GM18519 (cell line): ENCODE results near the gene CUL7.
"Not testable (repeated sequence)": the region's sequence is repeated elsewhere in the genome, so short reads cannot be mapped to it uniquely, and the experiment has no call there.

Source experiments
- ATAC-seq: cut with Tn5 transposase; IDR thresholded peaks from one replicate; pipeline ENCODE4 v1.9.1; 2021; ENCODE audit warnings: mild to moderate bottlenecking, moderate library complexity; ENCODE audit not compliant: unreplicated experiment, low FRiP score

Gene CUL7

DNA sequence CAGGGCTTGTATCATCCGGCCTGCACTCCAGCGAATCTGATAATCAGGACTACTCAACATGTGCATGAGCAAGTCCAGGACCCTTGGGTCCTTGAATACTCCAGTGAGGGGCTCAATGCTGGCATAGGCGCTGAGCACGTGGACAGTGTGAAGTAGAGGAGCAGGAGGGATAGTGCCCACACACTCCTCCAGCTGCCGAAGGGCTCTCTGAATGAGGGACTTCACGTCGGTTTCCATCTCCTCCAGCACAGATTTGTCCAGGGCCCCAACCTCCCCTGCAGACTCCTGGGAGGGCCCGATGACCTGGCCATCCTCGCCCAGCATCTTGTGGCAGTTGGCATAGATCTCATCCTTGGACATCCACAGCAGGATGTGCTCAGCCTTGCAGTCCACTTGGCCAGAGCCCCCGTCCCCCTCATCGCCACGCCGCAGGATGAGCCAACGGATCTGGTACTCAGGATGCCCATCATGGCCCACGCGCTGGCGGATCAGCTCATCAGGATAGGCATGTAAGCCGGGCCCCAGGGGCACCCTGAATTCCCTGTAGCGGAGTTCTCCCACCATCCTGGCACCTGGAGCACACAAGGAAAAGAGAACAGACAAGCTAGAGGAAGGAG, 1.3 kb downstream of the CUL7 start:
- ATAC-seq: no peak

- ATAC-seq: no peak
Measured at GRCh38 chr6:43050981-43051380, 2.7 kb downstream of the CUL7 start.

DNA sequence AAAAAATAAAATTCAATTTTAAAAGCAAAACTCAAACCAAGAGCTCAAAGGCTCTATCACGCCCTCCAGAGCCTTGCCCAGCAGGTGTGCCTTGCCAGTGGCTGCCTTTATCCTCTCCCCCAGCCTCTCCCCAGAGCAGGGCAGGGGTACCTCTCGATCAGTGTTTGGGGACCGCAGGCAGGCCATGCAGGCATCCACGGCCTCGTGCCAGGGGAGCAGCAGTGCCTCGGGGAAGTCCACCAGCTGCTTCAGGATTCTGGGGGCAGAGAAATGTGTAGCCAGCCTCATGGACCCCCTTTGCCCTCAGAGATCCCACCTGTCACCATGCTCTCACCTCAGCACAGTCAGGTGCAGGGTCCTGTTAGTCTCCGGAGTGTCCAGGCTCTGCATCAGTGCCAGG, 5.7 kb downstream of the CUL7 start:
- no peak for ATAC-seq

- ATAC-seq: no peak
Measured at GRCh38 chr6:43045371-43045930, 8.2 kb downstream of the CUL7 start.

DNA sequence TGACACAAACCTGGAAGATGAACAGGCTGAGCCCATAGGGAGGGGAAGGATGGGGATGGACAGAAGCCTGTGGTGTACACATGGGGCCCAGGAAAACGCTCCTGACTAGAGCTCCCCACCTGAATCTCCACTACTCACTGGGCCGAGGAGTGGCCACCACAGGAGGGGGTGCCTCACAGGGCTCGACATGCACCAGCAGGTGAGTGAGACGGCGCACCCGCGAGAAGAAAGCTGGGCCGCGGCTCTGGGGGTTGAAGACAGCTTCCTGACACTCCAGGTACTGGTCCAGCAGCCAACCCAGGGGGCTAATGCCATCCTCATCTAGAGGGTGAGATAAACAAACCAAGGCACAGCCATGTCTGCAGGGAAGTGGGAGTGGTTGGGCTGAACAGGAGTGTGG, 10.3 kb downstream of the CUL7 start:
- ATAC-seq: no peak

GRCh38 chr6:43041475-43041874, 12.2 kb downstream of the CUL7 start:
- ATAC-seq: not testable (repeated sequence)

GRCh38 chr6:43040542-43041257, 13.0 kb downstream of the CUL7 start:
- ATAC-seq: no peak

GRCh38 chr6:43038727-43039126, 14.9 kb downstream of the CUL7 start:
- ATAC-seq: no peak

DNA sequence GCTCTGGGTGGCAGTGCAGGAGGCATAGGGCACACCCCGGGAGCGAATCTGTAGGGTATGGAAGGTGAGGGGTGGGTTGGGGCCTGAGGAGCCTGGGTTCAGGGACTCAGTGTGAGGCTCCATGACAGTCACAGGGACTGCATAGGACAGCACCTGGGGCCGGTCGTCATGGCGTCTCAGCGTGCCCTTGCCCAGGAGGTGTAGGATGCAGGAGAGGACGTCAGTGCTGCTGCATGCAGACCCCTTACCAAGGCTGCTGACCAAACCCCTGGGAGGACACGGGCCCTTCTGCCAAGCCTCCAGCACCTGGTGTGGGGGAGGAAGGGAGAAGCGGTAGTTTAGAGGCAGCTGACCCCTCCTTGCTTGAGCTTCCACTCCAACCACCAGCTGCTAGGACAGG, 15.9 kb downstream of the CUL7 start:
- no peak for ATAC-seq

GRCh38 chr6:43037197-43037596, 16.5 kb downstream of the CUL7 start:
- ATAC-seq: no peak

- ATAC-seq: no peak
Measured at GRCh38 chr6:43036712-43037111, 16.9 kb downstream of the CUL7 start.

DNA sequence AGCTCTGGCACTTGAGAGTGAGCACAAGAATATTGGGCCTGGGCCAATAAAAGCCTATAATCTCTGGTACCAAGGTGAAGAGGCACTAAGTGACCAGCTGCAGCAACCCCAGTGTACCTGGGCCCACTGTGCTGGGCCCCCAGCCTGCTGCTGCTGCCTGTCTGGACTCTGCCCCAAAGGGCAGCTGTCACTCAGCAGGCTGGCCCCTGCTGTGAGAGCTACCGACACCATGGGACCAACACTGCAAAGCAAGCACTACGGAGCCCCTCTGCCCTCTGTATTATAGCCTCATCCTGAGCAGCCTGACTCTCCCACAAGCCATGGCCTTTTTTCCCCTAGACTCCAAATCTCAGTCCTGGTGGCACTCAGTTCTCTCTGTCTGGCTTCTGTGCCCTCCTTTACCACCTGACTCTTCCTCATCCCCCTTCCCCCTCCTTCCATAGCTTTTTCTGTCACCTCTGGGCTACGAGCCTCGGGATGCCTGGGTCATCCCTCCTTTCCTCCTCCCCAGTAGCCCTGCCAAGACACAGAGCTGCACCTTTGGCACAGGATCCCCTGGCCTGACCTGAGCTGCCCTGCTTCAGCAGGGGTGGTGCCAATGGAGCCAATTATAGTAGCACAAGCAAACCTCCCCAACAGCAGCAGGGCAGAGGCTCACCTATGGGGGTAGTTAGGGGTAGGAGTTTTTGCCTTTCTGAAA, 18.0 kb downstream of the CUL7 start:
- ATAC-seq: no peak

DNA sequence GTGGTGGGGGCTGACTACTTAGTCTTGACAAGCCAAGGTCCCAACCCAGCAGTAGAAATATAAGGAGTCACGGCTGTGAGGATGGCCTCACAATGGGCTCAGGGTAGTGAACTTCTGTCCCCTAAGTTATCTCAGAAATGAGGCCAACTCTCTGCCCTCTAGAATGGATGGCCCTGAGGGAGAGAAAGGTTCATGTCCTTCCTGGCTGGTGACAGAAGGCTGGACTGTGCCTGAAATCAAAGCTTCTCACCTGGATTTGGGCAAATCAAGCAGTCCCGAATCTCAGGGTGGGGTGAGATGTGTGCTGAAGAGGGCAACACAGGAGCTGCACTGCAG, 19.5 kb downstream of the CUL7 start:
- ATAC-seq: no peak

DNA sequence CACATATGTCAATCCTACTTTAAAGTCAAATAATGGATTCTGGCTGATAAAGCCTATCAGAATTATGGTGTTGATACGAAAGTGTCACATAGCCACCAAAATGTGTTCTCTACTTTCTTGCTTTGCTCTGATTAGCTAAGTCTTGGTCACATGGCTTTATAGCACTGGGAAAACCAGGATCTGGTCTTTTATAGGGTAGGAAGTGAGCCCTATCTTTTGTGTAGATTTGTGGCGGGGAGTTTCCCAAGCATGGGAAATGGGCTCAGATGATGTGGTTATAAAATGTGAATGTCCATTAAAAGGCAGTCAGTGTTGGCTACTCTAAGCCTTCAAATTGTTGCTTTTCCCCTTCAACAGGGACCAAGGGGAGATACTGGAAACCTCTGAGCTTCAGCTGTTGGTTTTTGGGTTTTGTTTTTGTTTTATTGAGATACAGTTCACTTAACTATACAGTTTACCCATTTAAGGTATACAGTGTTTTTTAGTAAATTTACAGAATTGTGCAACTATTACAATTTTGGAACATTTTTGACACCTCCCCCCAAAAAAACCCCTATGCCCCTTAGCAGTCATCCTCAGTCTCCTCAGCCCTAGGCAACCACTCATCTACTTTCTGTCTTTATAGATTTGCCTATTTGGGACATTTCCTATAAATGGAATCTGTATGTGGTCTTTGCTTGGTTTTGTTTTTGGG, 20.0 kb downstream of the CUL7 start:
- no peak for ATAC-seq

DNA sequence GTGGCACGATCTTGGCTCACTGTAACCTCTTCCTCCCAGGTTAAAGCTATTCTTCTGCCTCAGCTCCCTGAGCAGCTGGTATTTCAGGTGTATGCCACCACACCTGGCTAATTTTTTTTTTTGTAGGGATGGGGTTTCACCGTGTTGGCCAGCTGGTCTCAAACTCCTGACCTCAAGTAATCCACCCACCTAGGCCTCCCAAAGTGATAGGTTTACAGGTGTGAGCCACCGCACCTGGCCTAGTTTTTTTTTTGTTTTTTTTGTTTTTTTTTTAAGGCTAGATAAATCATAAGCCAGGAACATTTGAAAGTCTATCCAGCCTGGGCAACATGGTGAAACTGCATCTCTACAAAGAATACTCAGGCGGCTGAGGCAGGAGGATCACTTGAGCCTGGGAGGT, 21.3 kb downstream of the CUL7 start:
- ATAC-seq: no peak

DNA sequence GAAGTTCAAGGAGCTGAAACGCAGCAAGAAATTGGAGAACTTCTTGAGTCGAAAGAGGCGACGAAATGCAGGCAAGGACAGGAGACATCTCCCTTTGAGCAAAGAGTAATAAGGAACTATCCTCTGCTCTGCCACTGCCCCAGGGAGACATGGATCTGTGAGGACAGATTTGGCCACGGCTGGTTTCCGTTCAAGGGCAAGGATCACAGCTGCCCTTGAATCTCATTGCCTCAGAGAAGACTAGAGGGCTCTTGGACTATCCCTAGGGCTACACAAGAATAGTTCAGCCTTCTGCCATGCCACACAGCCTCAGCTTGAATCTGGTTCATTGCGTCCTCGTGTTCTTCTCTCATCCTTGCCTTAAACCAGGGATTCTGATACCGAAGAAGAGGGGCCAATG, 24.5 kb downstream of the CUL7 start:
- no peak for ATAC-seq

GRCh38 chr6:43026365-43026764, 27.3 kb downstream of the CUL7 start:
- ATAC-seq: no peak

- ATAC-seq: no peak
Measured at GRCh38 chr6:43024436-43024835, 29.2 kb downstream of the CUL7 start.

GRCh38 chr6:43021270-43022047, 32.2 kb downstream of the CUL7 start, which contains the start of gene RRP36:
Gene RRP36 (plus strand): TSS chr6:43021623. CDS start chr6:43021655, 32 bp downstream.
- ATAC-seq: peak; percentile 44

GRCh38 chr6:43020847-43021246, 32.8 kb downstream of the CUL7 start:
- no peak for ATAC-seq
